GM19351 (cell line): ENCODE results near the gene MLLT1.

Experiments
- ATAC-seq: cut with Tn5 transposase; IDR thresholded peaks from one replicate; pipeline ENCODE4 v1.9.1; 2021; ENCODE audit warnings: mild to moderate bottlenecking, moderate library complexity; ENCODE audit not compliant: unreplicated experiment

Gene MLLT1

GRCh38 chr19:6236310-6237291 lies 43.2 kb downstream of the MLLT1 start:
- no peak for ATAC-seq

- ATAC-seq, result no peak
Measured at GRCh38 chr19:6235031-6235951, 44.5 kb downstream of the MLLT1 start.

GRCh38 chr19:6234527-6234926 lies 45.2 kb downstream of the MLLT1 start:
- no peak for ATAC-seq

GRCh38 chr19:6233827-6234511 lies 45.8 kb downstream of the MLLT1 start:
- ATAC-seq, result no peak

GRCh38 chr19:6233056-6233826 lies 46.5 kb downstream of the MLLT1 start:
- no peak for ATAC-seq

- no peak for ATAC-seq
Measured at GRCh38 chr19:6232601-6233055, 47.1 kb downstream of the MLLT1 start.

- no peak for ATAC-seq
Measured at GRCh38 chr19:6230991-6231448, 48.8 kb downstream of the MLLT1 start.

- no peak for ATAC-seq
Measured at GRCh38 chr19:6229951-6230712, 49.6 kb downstream of the MLLT1 start.

GRCh38 chr19:6229216-6229913 lies 50.4 kb downstream of the MLLT1 start:
- no peak for ATAC-seq

GRCh38 chr19:6228551-6229215 lies 51.1 kb downstream of the MLLT1 start:
- ATAC-seq, result no peak

GRCh38 chr19:6227936-6228325 lies 51.8 kb downstream of the MLLT1 start:
- ATAC-seq, result no peak

GRCh38 chr19:6227156-6227935 lies 52.4 kb downstream of the MLLT1 start:
- no peak for ATAC-seq

GRCh38 chr19:6226444-6227155 lies 53.2 kb downstream of the MLLT1 start:
- ATAC-seq, result no peak

GRCh38 chr19:6226012-6226411 lies 53.8 kb downstream of the MLLT1 start:
- ATAC-seq, result no peak

GRCh38 chr19:6225232-6225865 lies 54.4 kb downstream of the MLLT1 start:
- ATAC-seq, result no peak

GRCh38 chr19:6224308-6224675 lies 55.5 kb downstream of the MLLT1 start:
- no peak for ATAC-seq
